GM18873 (cell line): Measurements from ENCODE around the gene FAM13A.
"Not testable (repeated sequence)": the region's sequence is repeated elsewhere in the genome, so short reads cannot be mapped to it uniquely, and the experiment has no call there.

Experiments used
- ATAC-seq: cut with Tn5 transposase; IDR thresholded peaks from one replicate; pipeline ENCODE4 v1.9.1; 2021; ENCODE audit warnings: mild to moderate bottlenecking, moderate library complexity, moderate number of reproducible peaks; ENCODE audit not compliant: unreplicated experiment, low FRiP score

Gene FAM13A

DNA sequence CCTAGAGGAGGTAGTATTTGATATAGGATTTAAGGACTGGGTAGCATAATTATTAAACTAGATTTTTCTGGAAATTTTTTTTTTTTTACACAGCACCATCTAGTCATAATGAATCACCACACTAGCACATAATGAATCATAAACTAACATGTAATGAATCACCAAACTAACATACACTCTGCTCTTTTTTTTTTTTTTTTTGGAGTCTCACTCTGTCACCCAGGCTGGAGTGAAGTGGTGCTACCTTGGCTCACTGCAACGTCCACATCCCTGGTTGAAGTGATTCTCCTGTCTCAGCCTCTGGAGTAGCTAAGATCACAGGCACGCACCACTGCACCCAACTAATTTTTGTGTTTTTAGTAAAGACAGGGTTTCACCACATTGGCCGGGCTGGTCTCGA is 92.5 kb downstream of the FAM13A start:
- ATAC-seq, result no peak

DNA sequence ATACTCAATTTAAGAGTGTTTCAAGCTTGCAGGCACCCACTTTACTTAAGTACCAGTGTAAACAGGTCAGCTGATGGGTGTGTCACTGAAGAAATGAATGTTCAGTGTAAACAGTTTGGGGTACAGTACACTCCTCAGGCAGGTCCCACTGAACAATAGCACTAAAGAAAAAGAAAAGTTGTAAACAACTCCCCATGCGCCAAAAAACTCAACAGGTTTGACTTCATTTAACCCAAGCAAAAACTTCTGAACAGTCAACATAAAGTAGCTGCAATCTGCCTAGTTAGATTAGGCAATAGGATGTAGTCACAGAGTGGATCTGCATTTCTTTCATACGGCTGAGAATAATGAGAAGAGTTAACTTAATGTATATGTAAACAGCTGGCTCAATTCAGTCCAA is 93.2 kb downstream of the FAM13A start:
- no peak for ATAC-seq

DNA sequence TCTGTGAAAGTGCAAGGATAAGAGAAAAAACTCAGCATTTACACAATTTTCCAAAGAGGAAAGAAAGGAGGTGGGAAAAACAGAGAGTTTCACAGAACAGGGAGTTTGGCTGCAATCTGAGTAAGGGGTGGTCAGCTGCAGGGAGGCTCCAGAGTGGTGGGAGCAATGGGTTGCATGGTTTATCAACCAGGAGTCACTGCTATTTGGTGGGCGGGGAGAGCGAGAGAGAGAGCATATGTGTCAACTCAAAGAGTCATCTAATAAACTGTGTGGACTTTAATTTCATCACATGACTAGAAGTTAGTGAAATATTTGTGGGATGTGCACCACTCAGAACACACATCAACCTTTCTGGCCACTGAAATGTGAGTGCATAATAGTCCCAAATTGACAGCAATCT is 94.6 kb downstream of the FAM13A start:
- ATAC-seq, result no peak

DNA sequence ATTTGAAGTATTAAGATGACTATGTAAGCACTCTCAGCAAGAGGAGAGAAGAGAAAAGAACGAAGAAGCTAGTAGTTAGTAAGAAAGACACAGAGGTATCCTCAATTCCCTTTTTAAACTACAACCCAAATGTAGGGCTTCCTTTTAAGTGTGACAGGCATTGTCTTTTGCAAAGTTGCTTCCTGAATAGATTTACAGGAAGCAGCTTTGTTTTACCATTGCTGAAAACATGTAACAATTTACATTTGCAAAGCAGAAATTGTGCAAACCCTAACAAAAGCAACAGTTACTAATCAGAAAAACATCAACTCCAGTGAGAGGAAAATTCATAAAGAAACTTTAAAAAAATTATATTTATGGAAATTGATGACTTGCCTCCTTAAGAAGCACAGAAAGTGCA is 96.4 kb downstream of the FAM13A start:
- ATAC-seq, result no peak

- no peak for ATAC-seq
These were observed 98.9 kb downstream of the FAM13A start for GRCh38 chr4:88958080-88958479.

DNA sequence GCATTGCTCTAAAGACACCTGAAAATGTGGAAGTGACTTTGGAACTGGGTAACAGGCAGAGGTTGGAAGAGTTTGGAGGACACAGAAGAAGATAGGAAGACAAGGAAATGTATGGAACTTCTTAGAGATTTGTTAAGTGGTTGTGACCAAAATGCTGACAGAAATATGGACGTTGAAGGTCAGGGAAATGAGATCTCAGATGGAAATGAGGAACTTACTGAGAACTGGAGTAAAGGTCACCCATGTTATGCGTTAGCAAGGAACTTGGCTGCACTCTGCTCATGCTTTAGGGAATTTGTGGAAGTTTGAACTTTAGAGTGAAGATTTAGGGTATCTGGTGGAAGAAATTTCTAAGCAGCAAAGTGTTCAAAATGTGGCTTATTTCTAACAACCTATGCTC is 99.4 kb downstream of the FAM13A start:
- no peak for ATAC-seq

- ATAC-seq, result no peak
These were observed 101.2 kb downstream of the FAM13A start for GRCh38 chr4:88955580-88956380.

DNA sequence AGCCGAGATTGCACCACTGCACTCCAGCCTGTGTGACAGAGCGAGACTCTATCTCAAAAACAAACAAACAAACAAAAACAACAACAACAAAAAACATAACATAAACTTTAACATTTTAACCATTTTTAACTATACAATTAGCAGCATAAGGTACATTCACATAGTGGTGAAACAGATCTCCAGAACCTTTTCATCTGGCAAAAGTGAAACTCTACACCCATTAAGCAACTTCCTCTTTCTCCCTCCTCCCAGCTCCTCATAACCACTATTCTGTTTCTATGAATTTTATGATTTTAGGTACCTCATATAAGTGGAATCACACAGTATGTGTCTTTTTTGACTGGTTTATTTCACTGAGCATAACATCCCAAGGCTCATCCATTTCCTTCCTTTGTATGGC is 103.6 kb downstream of the FAM13A start:
- ATAC-seq, result no peak

DNA sequence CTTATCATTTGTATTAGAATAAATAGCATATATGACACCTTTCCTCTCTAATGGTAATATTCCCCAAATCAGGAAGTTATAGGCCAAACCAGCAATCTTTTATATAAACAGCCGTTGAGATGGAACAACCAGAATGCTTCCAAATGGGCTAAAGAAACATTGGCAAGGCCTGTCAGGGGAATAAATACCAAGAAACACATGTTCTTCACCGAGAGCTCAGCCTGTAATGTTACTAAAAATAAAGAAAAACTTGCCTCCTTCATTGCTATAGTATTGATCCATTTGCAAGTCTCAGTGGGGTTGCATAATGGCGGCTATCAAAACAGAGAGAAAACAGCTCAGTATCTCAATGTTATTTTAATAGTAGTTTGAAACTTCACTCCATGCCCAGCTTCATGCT is 104.9 kb downstream of the FAM13A start:
- ATAC-seq, result no peak

DNA sequence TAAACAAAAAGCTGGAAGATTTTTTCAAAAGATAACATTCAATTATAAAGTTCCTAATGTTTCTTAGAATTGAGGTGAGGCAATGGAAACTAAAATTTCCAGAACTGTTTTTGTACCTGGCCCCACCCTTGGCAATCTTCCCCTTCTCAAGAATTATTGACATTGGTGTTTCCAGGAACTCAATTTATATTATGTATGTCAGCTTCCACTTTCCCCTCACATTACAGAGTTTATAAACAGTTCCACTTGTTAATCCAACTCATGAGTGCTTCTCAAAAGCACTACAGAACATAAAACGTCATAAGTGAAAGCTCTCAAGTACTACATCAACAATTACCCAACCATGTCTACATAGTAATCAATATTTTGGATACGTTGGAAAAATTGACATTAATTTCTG is 107.4 kb downstream of the FAM13A start:
- ATAC-seq, result no peak

DNA sequence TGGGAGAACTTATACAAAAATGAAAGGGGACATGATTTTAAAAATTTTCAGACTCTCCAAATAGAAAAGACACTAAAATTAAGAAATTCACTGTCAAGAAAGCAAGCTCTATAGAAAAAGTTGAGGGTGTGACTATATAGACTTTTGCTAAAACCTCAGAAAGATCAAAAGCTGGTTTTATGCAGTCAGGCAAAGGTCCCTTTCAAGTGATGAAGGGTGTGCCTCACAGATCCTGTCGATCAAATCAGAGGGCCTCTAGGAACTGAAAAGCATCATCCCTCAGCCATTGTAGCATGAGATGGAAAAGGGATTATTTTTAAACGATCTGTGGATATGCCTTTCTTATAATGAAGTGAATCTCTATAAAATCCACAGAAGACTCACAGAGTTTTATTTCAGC is 116.5 kb downstream of the FAM13A start:
- ATAC-seq, result no peak

- no peak for ATAC-seq
These were observed 117.3 kb downstream of the FAM13A start for GRCh38 chr4:88939697-88940096.

GRCh38 chr4:88938138-88938537 is 118.8 kb downstream of the FAM13A start:
- ATAC-seq, result no peak

DNA sequence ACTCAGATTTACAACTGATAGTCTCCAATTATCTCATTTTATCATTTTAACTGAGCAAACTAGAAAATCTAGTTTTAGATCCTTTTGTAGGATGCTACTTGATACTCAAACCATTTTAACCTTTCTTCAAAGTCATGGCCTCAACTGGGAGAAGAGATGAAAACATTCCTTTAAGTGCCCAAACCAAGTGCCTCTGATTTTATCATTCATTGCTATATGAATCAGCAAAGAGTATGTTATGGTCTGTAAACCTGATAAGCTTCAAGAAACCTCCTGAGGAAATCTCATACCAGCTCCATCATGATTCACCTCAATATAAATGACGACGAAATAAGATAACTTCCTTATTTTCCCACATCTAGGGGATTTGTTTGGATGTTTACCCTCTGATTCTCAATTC is 119.9 kb downstream of the FAM13A start:
- no peak for ATAC-seq

DNA sequence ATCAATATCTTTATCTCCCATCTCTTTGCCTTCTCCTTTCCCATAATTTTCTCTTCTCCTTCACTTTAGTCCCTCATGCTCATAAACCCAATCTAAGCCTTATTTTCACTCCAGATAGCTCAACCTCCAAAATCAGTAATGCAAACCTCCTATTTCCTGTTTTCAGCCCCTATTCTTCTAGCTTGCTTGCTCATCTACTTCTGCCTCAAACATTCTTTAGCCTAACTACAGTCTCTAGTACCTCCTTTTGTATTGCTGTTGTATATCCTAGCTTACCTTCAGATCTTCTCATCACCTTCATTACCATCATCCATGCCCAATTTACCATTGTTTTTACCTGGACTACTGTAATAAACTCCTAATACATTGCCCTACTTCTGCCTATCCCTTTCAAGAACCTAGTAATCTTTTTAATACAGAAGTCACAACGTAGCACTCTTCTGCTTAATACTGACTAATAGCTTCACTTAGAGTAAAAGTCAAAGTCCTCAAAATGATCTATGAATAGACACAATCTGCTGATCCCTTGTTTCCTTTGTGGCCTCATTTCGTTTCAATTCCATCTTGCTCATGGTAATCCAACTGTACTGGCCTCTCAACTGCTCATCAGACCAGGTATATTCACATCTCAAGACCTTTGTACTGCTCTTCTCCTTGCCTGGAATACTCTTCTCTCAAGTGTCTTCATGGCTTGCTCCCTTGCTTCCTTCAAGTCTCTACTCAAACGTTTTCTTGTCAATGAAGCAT is 123.4 kb downstream of the FAM13A start:
- ATAC-seq, result no peak

- ATAC-seq, result peak; percentile 44
These were observed 128.1 kb downstream of the FAM13A start for GRCh38 chr4:88928852-88929251.

GRCh38 chr4:88927420-88927819 is 129.6 kb downstream of the FAM13A start:
- ATAC-seq, result no peak

DNA sequence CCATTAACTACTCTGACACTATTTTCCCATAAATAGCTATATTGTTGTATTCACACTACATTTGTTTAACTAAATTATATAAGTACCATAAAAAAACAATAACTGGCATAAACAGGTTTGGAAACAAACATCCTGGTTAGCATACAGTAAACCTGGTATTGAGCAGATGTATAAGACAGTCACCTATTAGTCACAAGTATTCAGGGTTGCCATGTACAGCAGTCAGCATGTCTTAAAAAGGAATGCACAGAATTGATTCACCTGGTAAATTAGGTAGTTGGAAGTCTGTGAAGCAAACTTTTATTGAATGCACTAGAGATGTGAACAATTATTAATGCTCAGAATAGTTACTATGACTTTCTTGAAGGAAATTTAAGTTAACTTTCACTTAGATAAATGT is 137.9 kb downstream of the FAM13A start:
- ATAC-seq, result no peak

- not testable (repeated sequence) for ATAC-seq
These were observed 143.8 kb downstream of the FAM13A start for GRCh38 chr4:88913181-88913580.

- ATAC-seq, result no peak
These were observed 145.5 kb downstream of the FAM13A start for GRCh38 chr4:88911246-88912212.

DNA sequence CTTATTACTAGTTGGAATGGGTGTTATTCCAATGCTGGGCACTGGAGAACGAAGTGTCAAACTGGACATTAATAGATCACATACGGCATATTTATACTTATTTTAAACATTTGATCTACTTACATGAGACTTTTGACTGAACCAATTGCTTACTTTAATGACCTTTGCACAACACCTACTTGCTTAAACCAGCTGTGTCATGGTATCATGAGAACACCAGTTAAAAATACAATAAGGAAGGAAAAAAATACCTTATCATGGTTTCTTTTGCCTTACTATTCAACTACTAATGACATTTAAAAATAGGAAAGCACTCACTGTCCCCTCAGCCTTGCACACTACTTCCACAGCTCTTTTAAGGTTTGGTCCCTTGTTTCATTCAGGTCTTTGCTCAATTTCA is 146.9 kb downstream of the FAM13A start:
- no peak for ATAC-seq
